ENCODE data around the gene CDKN2AIPNL.

CDKN2AIPNL gene

DNA sequence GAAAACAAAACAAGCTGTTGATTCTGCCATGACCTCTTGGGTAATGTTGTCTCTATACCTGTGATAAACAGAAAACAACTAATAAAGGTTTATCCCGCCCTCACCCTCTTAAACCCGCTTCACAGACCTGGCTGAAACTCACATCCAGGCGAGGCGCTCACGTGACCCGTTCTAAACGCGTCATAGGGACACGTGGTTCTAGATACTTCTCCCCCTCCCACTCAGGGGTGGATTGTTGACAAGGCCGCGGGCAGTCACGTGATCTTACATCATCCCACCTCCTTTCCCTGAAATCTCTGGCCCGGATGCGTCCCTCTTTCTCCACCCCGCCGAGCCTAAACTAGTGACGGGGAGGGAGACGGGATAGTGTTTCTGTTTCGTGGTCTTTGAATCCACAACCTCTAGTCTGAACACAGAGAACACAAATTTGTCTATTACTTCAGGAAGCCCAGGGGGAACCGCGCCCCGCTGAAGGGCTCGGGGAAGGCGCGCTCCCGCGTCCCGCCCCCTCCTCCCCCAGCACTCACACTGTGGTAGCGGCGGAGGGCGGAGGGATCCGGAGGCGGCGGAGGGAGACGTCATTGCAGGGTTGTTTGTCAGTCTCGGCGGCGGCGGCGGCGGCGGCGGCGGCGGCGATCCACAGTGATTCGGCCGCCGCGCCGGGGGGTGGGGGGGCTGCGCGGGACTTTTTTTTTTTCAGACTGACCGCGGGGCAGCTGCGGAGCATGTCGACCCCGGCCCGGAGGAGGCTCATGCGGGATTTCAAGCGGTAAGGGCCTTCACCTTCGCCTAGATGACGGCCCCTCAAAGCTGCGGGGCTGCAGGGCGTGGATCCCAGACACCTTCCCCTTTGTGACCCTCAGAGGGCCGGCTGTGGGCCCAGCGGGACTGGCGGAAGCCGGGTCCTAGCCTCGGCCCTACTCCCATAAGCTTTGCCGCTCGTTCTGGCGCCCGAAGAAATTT, 40.5 kb downstream of the CDKN2AIPNL start, which contains the start of gene UBE2B:
Gene UBE2B, plus strand, starts transcription at position 699 of the 963 bp plus-strand sequence. Its CDS starts 27 bp downstream, at position 726.
- DNase-seq (ENCODE audit: low read depth): peak; percentile 100
- peak within 1 kb of the TSS; percentile 97 for H3K4me3 ChIP-seq (ENCODE audit: low read length)
- TF ChIP-seq, protein P1, sequence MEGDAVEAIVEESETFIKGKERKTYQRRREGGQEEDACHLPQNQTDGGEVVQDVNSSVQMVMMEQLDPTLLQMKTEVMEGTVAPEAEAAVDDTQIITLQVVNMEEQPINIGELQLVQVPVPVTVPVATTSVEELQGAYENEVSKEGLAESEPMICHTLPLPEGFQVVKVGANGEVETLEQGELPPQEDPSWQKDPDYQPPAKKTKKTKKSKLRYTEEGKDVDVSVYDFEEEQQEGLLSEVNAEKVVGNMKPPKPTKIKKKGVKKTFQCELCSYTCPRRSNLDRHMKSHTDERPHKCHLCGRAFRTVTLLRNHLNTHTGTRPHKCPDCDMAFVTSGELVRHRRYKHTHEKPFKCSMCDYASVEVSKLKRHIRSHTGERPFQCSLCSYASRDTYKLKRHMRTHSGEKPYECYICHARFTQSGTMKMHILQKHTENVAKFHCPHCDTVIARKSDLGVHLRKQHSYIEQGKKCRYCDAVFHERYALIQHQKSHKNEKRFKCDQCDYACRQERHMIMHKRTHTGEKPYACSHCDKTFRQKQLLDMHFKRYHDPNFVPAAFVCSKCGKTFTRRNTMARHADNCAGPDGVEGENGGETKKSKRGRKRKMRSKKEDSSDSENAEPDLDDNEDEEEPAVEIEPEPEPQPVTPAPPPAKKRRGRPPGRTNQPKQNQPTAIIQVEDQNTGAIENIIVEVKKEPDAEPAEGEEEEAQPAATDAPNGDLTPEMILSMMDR (conservative IDR thresholded peaks at IDR 0.05; ENCODE audit: low read length): no peak

DNA sequence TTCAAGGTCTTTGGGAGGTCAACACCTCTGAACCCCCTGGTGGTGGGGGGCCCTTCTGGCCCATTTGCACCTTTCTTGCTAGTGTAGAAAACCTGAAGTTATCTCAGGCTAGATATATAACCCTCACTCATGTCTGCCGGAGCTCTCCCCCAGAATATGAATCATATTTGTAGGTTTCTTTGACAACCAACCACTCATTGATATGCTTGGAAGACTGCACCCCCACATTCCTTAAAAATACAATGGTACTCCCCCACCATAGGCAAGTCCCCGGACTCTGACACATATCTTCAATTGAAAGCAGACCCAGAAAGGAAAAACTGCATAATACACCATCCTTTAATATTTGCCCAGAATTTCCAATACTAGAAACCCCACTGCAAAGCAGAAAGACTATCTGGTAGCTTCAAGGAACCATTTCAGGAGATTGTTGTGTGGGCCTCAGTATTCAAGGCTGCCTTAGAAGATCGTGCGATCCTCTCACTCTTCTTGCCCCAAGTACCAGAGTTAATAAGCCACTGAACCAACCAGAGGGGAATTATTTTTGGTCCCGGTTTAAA, 41.3 kb downstream of the CDKN2AIPNL start:
- no peak for DNase-seq (ENCODE audit: low read depth)
- TF ChIP-seq, protein P1 (conservative IDR thresholded peaks at IDR 0.05; ENCODE audit: low read length): no peak
- peak overlapping the region; percentile 97 for H3K4me3 ChIP-seq (ENCODE audit: low read length)

DNA sequence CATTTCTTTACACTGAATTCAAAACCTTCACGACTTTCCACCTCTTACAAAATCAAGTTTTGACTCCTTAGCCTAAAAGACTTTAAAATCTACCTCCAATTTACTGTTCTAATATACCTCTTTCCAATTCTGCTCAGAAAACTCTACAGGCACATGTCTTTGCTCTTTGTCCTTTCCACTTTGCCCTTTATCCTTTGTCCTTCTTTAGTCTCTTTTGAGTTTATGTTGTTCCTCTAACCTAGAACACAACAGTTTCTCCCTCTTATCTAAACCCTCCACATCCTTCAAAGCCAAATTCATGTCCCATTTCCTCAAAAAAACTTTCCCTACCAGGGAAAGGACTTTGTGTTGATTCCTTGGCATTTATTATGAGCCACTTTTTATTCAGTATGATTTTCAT, 46.1 kb downstream of the CDKN2AIPNL start:
- TF ChIP-seq, protein P1 (conservative IDR thresholded peaks at IDR 0.05; ENCODE audit: low read length): no peak
- no peak overlapping the region for H3K4me3 ChIP-seq (ENCODE audit: low read length)

DNA sequence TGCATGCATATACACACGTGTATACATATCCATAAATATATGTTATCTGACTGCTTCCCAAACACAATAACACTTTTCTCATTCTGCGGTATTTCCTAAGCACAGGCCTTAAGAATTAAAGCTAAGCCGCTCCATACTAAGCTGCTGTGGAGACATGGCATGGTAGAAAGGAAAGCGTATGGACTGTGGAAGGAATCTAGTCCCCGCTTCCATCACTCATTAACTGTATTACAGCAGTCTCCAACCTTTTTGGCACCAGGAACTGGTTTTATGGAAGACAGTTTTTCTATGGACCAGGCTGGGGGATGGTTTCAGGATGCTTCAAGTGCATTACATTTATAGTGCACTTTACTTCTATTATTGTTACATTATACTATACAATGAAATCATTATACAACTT, 56.0 kb downstream of the CDKN2AIPNL start:
- DNase-seq (ENCODE audit: low read depth): no peak
- H3K4me3 ChIP-seq (ENCODE audit: low read length): no peak overlapping the region
- TF ChIP-seq, protein P1 (conservative IDR thresholded peaks at IDR 0.05; ENCODE audit: low read length): no peak

More for the DNA sequence above, 46.1 kb downstream of the CDKN2AIPNL start:
- no peak for DNase-seq (ENCODE audit: low read depth)
